GM12878 (cell line): ENCODE data around the gene C1QTNF7. TPM values are rescaled to one million over a fixed set of nuclear protein-coding genes. Genes with fewer than 3 reads are reported as not detected.

Experiments
- ATAC-seq: fragments of 200-7000 bp; cut with Tn5 transposase; 3 replicates; pipeline ENCODE4 v1.9.1; 2020; ENCODE audit warnings: mild to moderate bottlenecking, moderate library complexity
- BruUV-seq: library from RNA; stranded (reverse); fragments of 400-500 nt; replicated peaks from 2 replicates; lab custom pipeline; 2021; lab: Mats Ljungman, UMichigan
- CTCF ChIA-PET: fragments of 300-600 bp; sonication (Branson Sonifier 250); formaldehyde crosslinking; extraction: SDS; loops from one replicate; lab custom pipeline; 2021; ENCODE audit warnings: inconsistent platforms; lab: Yijun Ruan, JAX
- POLR2A ChIA-PET: fragments of 350-600 bp; formaldehyde crosslinking; extraction: SDS; loops from one replicate; lab custom pipeline; 2021; ENCODE audit warnings: inconsistent platforms; lab: Charles Lee
- RAD21 ChIA-PET: fragments of 300-600 bp; sonication (Branson Sonifier 250); formaldehyde crosslinking; loops from one replicate; lab custom pipeline; 2023; ENCODE audit warnings: antibody characterized with exemption; ENCODE audit not compliant: unreplicated experiment; lab: Charles Lee
- SMC1A ChIA-PET: fragments of 300-600 bp; sonication (Branson Sonifier 250); formaldehyde crosslinking; loops from one replicate; lab custom pipeline; 2023; ENCODE audit not compliant: unreplicated experiment, uncharacterized antibody; lab: Charles Lee
- DNase-seq: peaks from one replicate; pipeline ENCODE4 v3.0.0-alpha.2; 2011; ENCODE audit warnings: low read depth, low spot score
- FAIRE-seq: peaks from 3 replicates; lab custom pipeline; 2011; peaks lifted over from hg19 to GRCh38; lab: Jason Lieb, UNC
- H2AFZ ChIP-seq: 2 replicates; pipeline ENCODE4 v1.6.0; 2011; ENCODE audit warnings: low read depth, low read length, control low read depth; ENCODE audit not compliant: control insufficient read depth
- H3K27ac ChIP-seq: 2 replicates; pipeline ENCODE4 v1.5.1; 2011; ENCODE audit warnings: control low read depth; ENCODE audit not compliant: control insufficient read depth, insufficient read depth
- H3K27me3 ChIP-seq, 2 experiments: replicated peaks in 1 of 2; 2 replicates each; pipeline versions ENCODE4 v1.6.0 to v1.6.1; 2011; ENCODE audit warnings: low read length in 1 of 2; ENCODE audit not compliant: control insufficient read depth in 2 of 2, insufficient read depth in 2 of 2
- H3K36me3 ChIP-seq, 2 experiments: 2 replicates each; pipeline ENCODE4 v1.5.1; 2011; ENCODE audit warnings: low read length in 1 of 2; ENCODE audit not compliant: control insufficient read depth in 2 of 2, insufficient read depth in 2 of 2
- H3K4me1 ChIP-seq: 2 replicates; pipeline ENCODE4 v1.6.1; 2011; ENCODE audit warnings: mild to moderate bottlenecking, low read length, moderate library complexity, mixed read lengths; ENCODE audit not compliant: control insufficient read depth, insufficient read depth
- H3K4me2 ChIP-seq: 2 replicates; pipeline ENCODE4 v1.6.0; 2011; ENCODE audit warnings: control low read depth; ENCODE audit not compliant: control insufficient read depth, insufficient read depth
- H3K4me3 ChIP-seq: fragments of 200-600 bp; sonication (generic); 2 replicates; pipeline ENCODE4 v1.5.1; 2016
- H3K79me2 ChIP-seq: 2 replicates; pipeline ENCODE4 v1.6.0; 2011; ENCODE audit warnings: low read length; ENCODE audit not compliant: control insufficient read depth, insufficient read depth
- H3K9ac ChIP-seq: 2 replicates; pipeline ENCODE4 v1.8.0; 2011; ENCODE audit warnings: low read length, control low read depth, mixed read lengths; ENCODE audit not compliant: control insufficient read depth, insufficient read depth
- H3K9me3 ChIP-seq: replicated peaks from 3 replicates; pipeline ENCODE4 v1.5.1; 2011; ENCODE audit warnings: mild to moderate bottlenecking, low read length; ENCODE audit not compliant: control insufficient read depth, insufficient read depth
- H4K20me1 ChIP-seq: 2 replicates; pipeline ENCODE4 v1.6.0; 2011; ENCODE audit not compliant: control insufficient read depth, insufficient read depth
- BHLHE40 ChIP-seq, 2 experiments: fragments of 450-650 bp in 1 of 2; IDR thresholded peaks; 2 replicates each; pipeline ENCODE4 v1.6.1; 2011 to 2017; ENCODE audit warnings: low read depth in 2 of 2, borderline replicate concordance in 1 of 2, improper control_type of control experiment in 1 of 2, low read length in 1 of 2, mild to moderate bottlenecking in 1 of 2
- BMI1 ChIP-seq: fragments of 450-650 bp; IDR thresholded peaks from 2 replicates; pipeline ENCODE4 v1.6.1; 2016; ENCODE audit warnings: mild to moderate bottlenecking, moderate library complexity, borderline replicate concordance
- DPF2 ChIP-seq: fragments of 450-650 bp; IDR thresholded peaks from 2 replicates; pipeline ENCODE4 v1.6.1; 2017; ENCODE audit warnings: mild to moderate bottlenecking
- EP300 ChIP-seq, 2 experiments: fragments of 150-350 bp in 1 of 2; IDR thresholded peaks; 2 replicates each; pipeline ENCODE4 v1.6.1; 2011 to 2012; ENCODE audit warnings: low read depth in 2 of 2, low read length in 2 of 2, borderline replicate concordance in 1 of 2, improper control_type of control experiment in 1 of 2, inconsistent platforms in 1 of 2; ENCODE audit not compliant: control insufficient read depth in 1 of 2
- IKZF1 ChIP-seq: fragments of 450-650 bp; conservative IDR thresholded peaks from 2 replicates; pipeline ENCODE4 v1.6.1; 2017; ENCODE audit warnings: antibody characterized with exemption, mild to moderate bottlenecking
- NBN ChIP-seq: fragments of 450-650 bp; IDR thresholded peaks from 2 replicates; pipeline ENCODE4 v1.6.1; 2016
- PML ChIP-seq: IDR thresholded peaks from 2 replicates; pipeline ENCODE4 v1.6.1; 2012; ENCODE audit warnings: low read length, inconsistent platforms
- POLR2A ChIP-seq: IDR thresholded peaks from 2 replicates; pipeline ENCODE4 v1.6.1; 2011; ENCODE audit warnings: low read depth, mild to moderate bottlenecking, low read length
- RAD21 ChIP-seq: IDR thresholded peaks from 2 replicates; pipeline ENCODE4 v1.6.1; 2011; ENCODE audit warnings: mild to moderate bottlenecking, low read depth, low read length, moderate library complexity; ENCODE audit not compliant: insufficient read depth
- SMC3 ChIP-seq: IDR thresholded peaks from 2 replicates; pipeline ENCODE4 v1.6.1; 2011; ENCODE audit warnings: low read length, improper control_type of control experiment, borderline replicate concordance
- YY1 ChIP-seq: IDR thresholded peaks from 2 replicates; pipeline ENCODE4 v1.6.1; 2011; ENCODE audit warnings: low read depth, mild to moderate bottlenecking, low read length
- ZZZ3 ChIP-seq: IDR thresholded peaks from 2 replicates; pipeline ENCODE4 v1.6.1; 2011; ENCODE audit warnings: low read depth; ENCODE audit not compliant: control insufficient read depth, insufficient read length
- WGBS: methylation state at CpG from one replicate; pipeline ENCODE4 v1.1.6; 2016; ENCODE audit warnings: low lambda C conversion rate; ENCODE audit not compliant: insufficient replicate concordance, insufficient coverage; ENCODE audit errors: missing lambda C conversion rate; 5-methylcytosine and 5-hydroxymethylcytosine counted together
- in situ Hi-C: fragments of 300-500 bp; cut with MboI; formaldehyde crosslinking; loops from 9 replicates; pipeline ENCODE4 v1.14.3; 2018; ENCODE audit warnings: mixed read lengths
- intact Hi-C: fragments of 100-400 bp; cut with micrococcal nuclease; formaldehyde crosslinking; loops from one replicate; pipeline ENCODE4 v1.14.2; 2022; ENCODE audit not compliant: unreplicated experiment
- polyA plus RNA-seq, 11 experiments: library from polyadenylated mRNA; depleted of rRNA in 4 of 11; unstranded in 6 of 11; stranded (reverse) in 5 of 11; fragments of >200 nt; fragmentation: Nextera tagmentation in 4 of 11; fragmentation: Illumina TruSeq in 1 of 11; extraction: Ambion mirVana in 4 of 11; extraction: Trizol in 1 of 11; gene quantifications; 1 replicate in 1 of 11; 2 replicates in 10 of 11; pipeline versions ENCODE4 v1.2.1 to v1.2.3, GENCODE V29; 2011 to 2016; ENCODE audit warnings: inconsistent platforms in 2 of 11, missing spikeins in 2 of 11, low read depth in 1 of 11
- total RNA-seq, 4 experiments: library from RNA; depleted of rRNA in 3 of 4; stranded (reverse); fragments of >200 nt in 3 of 4; fragmentation: Illumina TruSeq in 1 of 4; extraction: Trizol in 1 of 4; gene quantifications; 2 replicates each; pipeline versions ENCODE4 v1.2.1 to v1.2.3, GENCODE V29; 2013 to 2021
- TF ChIP-seq, protein P1 (sequence below): IDR thresholded peaks from 2 replicates; pipeline ENCODE4 v1.6.1; 2011; ENCODE audit warnings: borderline replicate concordance, low read depth, mild to moderate bottlenecking, moderate library complexity, mixed read lengths, low read length; ENCODE audit not compliant: insufficient read depth; ENCODE audit errors: extremely low read length
- TF ChIP-seq, protein P2 (sequence below), 3 experiments: IDR thresholded peaks in 2 of 3; conservative IDR thresholded peaks in 1 of 3; 2 replicates each; pipeline ENCODE4 v1.5.1; 2011; ENCODE audit warnings: low read depth in 3 of 3, low read length in 3 of 3, mild to moderate bottlenecking in 3 of 3, control low read depth in 2 of 3, moderate library complexity in 2 of 3, inconsistent platforms in 1 of 3, mixed read lengths in 1 of 3; ENCODE audit not compliant: control insufficient read depth in 2 of 3, insufficient read depth in 1 of 3; ENCODE audit errors: extremely low read depth in 1 of 3

Gene C1QTNF7
- total and polyA plus RNA-seq, 10 of the 15 experiments (the other 5 are each of a cell fraction or from before 2014, with no cell fraction given): not detected

DNA sequence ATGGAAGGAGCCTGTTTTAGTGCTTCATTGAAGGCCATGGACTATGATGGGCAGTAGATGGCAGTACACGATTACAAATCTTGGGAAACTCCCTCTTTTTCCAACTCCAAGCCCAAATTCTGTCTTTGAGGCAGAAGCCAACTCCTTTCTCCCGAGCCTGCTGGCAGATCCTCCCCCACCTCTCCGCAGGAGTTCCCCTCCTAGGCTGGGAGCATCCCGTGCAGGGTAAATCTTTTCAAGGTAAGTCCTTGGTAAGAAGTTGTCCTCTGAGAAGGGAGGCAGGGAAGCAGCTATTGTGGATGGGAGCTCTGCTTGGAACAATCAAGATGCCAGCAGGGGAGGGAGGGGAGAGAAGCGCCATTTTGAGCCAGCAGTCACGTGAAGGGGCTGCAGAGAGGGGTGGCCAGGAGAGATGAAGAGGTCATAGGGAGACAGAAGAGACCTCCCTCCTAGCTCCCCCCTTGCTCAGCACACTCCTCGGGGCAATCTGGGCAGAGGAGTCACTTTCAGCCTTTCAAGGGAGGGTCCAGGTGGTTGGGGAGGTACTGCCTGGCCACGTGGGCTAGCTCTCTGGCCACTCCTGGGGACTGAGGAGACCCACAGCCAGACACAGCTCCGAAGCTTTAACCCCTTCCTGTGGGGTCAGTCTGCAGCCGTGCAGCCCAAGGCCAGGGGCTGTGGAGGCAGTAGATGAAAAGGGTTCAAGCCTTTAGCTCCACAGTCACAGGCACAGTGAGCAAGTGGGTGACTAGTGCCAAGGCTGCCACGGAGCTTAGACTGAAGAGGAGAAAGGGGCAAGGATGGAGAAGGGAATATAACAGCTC is 51.5 kb downstream of the C1QTNF7 start:
- RAD21 ChIA-PET: interaction anchor here (0.7 to 2.2 kb wide), 8 partner anchors 9 to 522 kb away, joined by 3 to 16 read pairs (median 10); partner anchors contain the start of gene CC2D2A
- intact Hi-C loops: loop anchor here (1.0 to 5.0 kb wide), 6 partner anchors 171 to 523 kb away; no protein-coding TSS in a partner anchor
- no peak for DNase-seq

More for the DNA sequence above, 51.5 kb downstream of the C1QTNF7 start:
- FAIRE-seq: no peak
- CTCF ChIA-PET: interaction anchor here (0.5 to 3.2 kb wide), 28 partner anchors 8 to 1075 kb away, joined by 3 to 37 read pairs (median 4); partner anchors contain the start of gene CC2D2A
- TF ChIP-seq POLR2A: no peak
- peak; percentile 79 for TF ChIP-seq RAD21
- TF ChIP-seq EP300 (IDR thresholded peaks at IDR 0.05; ENCODE audit: borderline replicate concordance in 1 of 2, control insufficient read depth in 1 of 2, low read depth in 2 of 2, low read length in 2 of 2): no peak
- TF ChIP-seq, protein P1, sequence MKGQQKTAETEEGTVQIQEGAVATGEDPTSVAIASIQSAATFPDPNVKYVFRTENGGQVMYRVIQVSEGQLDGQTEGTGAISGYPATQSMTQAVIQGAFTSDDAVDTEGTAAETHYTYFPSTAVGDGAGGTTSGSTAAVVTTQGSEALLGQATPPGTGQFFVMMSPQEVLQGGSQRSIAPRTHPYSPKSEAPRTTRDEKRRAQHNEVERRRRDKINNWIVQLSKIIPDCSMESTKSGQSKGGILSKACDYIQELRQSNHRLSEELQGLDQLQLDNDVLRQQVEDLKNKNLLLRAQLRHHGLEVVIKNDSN: peak; percentile 3
- peak; percentile 66; the same call in 1 of the 2 replicates for TF ChIP-seq SMC3
- TF ChIP-seq PML: no peak
- no peak for TF ChIP-seq ZZZ3
- 0 out of 4 replicates have a peak, but pooled peaks of 1 of the 2 experiments have one; percentile 22 for TF ChIP-seq BHLHE40 (IDR thresholded peaks at IDR 0.05; ENCODE audit: borderline replicate concordance in 1 of 2, low read depth in 2 of 2, low read length in 1 of 2)
- TF ChIP-seq DPF2: no peak
- TF ChIP-seq, protein P2, sequence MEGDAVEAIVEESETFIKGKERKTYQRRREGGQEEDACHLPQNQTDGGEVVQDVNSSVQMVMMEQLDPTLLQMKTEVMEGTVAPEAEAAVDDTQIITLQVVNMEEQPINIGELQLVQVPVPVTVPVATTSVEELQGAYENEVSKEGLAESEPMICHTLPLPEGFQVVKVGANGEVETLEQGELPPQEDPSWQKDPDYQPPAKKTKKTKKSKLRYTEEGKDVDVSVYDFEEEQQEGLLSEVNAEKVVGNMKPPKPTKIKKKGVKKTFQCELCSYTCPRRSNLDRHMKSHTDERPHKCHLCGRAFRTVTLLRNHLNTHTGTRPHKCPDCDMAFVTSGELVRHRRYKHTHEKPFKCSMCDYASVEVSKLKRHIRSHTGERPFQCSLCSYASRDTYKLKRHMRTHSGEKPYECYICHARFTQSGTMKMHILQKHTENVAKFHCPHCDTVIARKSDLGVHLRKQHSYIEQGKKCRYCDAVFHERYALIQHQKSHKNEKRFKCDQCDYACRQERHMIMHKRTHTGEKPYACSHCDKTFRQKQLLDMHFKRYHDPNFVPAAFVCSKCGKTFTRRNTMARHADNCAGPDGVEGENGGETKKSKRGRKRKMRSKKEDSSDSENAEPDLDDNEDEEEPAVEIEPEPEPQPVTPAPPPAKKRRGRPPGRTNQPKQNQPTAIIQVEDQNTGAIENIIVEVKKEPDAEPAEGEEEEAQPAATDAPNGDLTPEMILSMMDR (IDR thresholded peaks at IDR 0.05 in 2 of 3, conservative IDR thresholded peaks at IDR 0.05 in 1 of 3; ENCODE audit: control insufficient read depth in 2 of 3, extremely low read depth in 1 of 3, insufficient read depth in 1 of 3, low read depth in 3 of 3, low read length in 3 of 3): peak; percentile 51 to 74 (median 57); a peak in 5 of 6 replicates
- TF ChIP-seq NBN: no peak
- 0 out of 2 replicates have a peak, but pooled peaks have one; percentile 13 for TF ChIP-seq IKZF1
- no peak for TF ChIP-seq BMI1
- 0 out of 2 replicates have a peak, but pooled peaks have one; percentile 22 for TF ChIP-seq YY1
- TF ChIP-seq, all 136 proteins: peak for 7
- peak overlapping the region; percentile 19; the same call in 1 of the 2 replicates for H2AFZ ChIP-seq
- H3K4me2 ChIP-seq: peak overlapping the region; percentile 13; the same call in 1 of the 2 replicates
- WGBS: 19% methylated on average over 11 of the region's 11 CpGs
- no peaks in the 10 kb centered on the region for H3K27me3 ChIP-seq
- H3K79me2 ChIP-seq: no peaks in the 10 kb centered on the region
- no peak overlapping the region for H3K4me3 ChIP-seq
- peak; percentile 84 for ATAC-seq
- no TSS peak for BruUV-seq
- no peak overlapping the region for H3K9ac ChIP-seq
- H3K9me3 ChIP-seq: no peaks in the 10 kb centered on the region
- ChIA-PET SMC1A (interaction anchor here (0.7 to 2.1 kb wide), 15 partner anchors 9 to 477 kb away, joined by 3 to 13 read pairs (median 5); partner anchors contain the start of gene CC2D2A), POLR2A (interaction anchor here (0.6 kb wide), 1 partner anchor 43 kb away, joined by 3 read pairs; no protein-coding TSS in a partner anchor)
- H3K4me1 ChIP-seq: no peaks in the 10 kb centered on the region
- in situ Hi-C loops: no loop called here
- no peaks in the 10 kb centered on the region for H3K36me3 ChIP-seq
- no peak overlapping the region for H3K27ac ChIP-seq
- H4K20me1 ChIP-seq: no peaks in the 10 kb centered on the region
